Ramos (cell line): ENCODE results near the gene CLNS1A.
"Not testable (repeated sequence)": the region's sequence is repeated elsewhere in the genome, so short reads cannot be mapped to it uniquely, and the experiment has no call there.

Source experiments
- in situ Hi-C: fragments of 300-500 bp; cut with MboI; formaldehyde crosslinking; loops from one replicate; pipeline ENCODE4 v1.14.3; 2022; ENCODE audit warnings: low sequenced_read_pairs; ENCODE audit not compliant: unreplicated experiment

The CLNS1A gene, protein sequence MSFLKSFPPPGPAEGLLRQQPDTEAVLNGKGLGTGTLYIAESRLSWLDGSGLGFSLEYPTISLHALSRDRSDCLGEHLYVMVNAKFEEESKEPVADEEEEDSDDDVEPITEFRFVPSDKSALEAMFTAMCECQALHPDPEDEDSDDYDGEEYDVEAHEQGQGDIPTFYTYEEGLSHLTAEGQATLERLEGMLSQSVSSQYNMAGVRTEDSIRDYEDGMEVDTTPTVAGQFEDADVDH

GRCh38 chr11:77637345-77638165, at the start of gene CLNS1A:
TSS of gene CLNS1A (minus strand) at chr11:77637794. CDS start at chr11:77637714, 80 bp downstream.
- in situ Hi-C loops, result no loop called here

DNA sequence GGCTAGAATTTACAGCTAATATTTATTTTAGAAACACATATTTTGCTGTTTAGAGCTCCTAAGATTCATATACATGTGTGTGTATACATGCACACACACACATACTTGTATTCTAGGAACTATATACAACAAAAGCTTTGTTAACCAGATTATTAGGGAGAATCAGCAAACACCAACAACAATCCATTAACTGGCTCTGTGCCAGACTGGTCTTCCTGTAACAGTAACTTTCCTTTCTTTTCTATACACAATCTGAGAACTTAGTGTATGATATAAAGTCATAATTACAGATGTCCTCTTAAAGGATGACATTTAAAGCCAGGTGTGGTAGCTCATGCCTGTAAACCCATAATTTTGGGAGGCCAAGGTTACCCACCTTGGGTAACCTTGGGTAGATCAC, 49.5 kb upstream of the CLNS1A start:
- in situ Hi-C loops, result no loop called here

DNA sequence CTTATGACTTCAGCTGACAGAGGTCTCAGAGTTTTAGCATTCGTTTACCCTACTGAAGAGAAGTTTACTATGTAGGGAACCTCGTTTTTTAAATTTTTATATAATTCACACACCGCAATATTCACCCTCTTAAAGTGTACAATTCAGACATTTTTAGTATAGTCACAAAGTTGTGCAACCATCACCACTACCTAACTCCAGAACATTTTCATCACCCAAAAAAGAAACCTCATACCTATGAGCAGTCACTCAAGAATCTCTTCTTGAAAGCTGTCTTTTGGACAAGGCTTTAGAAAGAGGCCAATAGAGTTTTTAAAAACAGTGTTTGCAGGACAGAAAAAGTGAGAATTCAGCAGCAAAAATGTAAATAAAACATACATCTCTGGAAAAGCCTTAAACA, 39.5 kb upstream of the CLNS1A start:
- in situ Hi-C loops, result no loop called here

DNA sequence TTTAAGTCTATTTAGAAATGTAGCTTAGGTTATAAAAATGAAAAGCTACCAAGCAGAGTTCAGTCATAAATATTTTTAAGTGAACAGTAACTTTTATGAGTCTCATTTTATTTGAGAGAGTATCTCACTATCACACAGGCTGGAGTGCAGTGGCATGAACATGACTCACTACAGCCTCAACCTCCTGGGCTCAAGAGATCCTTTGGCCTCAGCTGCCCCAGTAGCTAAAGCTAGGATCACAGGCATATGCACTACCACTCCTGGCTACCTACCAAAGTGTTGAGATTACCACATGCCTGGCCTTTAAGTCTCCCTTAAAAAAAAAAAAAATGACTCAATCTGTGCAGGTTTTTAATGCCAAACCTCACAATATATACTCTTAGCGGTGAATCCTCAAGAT, 34.7 kb upstream of the CLNS1A start:
- in situ Hi-C loops, result no loop called here

- in situ Hi-C loops, result no loop called here
Observed at GRCh38 chr11:77669848-77670511, 32.4 kb upstream of the CLNS1A start.

GRCh38 chr11:77668760-77669159, 31.2 kb upstream of the CLNS1A start:
- in situ Hi-C loops, result no loop called here

DNA sequence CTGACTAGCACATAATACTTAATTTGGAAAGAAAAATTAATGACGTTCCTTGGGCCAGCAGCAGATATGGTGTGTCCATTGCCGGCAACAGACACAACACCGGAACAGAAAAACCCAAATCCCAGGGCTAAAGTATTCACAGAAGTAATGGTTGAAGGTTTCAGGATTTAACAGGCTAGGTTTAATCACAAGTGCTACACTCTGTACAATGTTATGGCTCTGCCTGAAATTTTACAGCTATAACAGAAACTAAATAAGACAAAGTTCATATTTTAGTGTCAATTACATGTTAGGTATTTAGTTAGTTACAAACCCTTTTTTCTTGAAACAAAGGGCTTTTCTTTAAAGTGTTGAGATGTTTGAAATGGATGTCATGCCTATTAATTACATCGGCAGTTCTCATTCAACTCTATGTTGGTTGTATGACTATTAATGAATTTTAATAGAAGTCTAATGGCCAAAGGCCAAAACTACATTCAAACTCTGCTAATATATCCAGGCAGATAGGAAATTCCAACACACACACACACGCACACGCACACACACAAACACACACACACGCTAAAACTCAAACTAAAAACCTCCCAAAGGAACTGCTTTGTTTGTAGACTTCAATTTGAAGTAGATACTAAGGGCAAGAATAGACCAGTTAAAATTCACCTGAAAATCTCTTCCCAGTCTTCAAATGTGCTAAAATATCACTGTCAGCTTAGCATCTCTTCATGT, 27.8 kb upstream of the CLNS1A start:
- in situ Hi-C loops, result no loop called here

GRCh38 chr11:77661670-77662069, 24.1 kb upstream of the CLNS1A start:
- in situ Hi-C loops, result no loop called here

DNA sequence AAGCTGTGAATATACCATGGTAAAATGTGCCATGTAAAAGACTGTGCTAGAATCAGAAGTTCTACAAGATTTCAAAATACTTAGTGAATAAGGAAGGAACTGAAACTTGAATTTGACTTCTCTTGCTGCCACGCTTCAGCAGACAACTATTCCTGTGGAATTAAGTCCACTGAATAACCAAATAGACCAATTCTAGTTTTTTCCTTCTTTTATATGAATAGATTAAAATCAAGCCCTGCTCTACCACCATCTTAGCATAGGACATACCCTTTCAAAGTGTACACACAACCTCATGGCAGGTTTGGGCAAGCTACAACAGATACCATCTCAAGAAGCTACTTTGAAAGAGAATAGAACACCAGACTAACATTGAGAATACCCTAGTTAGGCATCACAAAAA, 23.4 kb upstream of the CLNS1A start:
- in situ Hi-C loops, result no loop called here

- in situ Hi-C loops, result no loop called here
Observed at GRCh38 chr11:77658213-77659013, 20.8 kb upstream of the CLNS1A start.

DNA sequence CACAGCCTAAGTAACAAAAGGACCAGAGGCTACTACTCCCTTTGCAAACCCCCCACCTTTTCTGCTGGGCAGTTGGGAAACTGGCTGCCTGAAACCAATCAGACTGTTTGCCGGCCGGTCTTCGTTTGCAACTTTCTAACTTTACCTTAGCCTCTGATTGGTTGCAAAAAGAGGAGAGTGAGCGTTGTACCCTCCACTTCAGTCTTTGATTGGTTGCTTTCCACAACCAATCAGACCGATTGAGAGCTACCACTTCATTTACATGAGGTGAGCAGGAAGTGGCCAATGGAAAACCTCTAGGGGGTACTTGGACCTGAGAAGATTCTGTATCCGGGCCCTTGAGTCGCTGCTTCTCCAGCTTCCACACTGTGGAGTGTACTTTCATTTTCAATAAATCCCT, 18.8 kb upstream of the CLNS1A start:
- in situ Hi-C loops, result no loop called here

DNA sequence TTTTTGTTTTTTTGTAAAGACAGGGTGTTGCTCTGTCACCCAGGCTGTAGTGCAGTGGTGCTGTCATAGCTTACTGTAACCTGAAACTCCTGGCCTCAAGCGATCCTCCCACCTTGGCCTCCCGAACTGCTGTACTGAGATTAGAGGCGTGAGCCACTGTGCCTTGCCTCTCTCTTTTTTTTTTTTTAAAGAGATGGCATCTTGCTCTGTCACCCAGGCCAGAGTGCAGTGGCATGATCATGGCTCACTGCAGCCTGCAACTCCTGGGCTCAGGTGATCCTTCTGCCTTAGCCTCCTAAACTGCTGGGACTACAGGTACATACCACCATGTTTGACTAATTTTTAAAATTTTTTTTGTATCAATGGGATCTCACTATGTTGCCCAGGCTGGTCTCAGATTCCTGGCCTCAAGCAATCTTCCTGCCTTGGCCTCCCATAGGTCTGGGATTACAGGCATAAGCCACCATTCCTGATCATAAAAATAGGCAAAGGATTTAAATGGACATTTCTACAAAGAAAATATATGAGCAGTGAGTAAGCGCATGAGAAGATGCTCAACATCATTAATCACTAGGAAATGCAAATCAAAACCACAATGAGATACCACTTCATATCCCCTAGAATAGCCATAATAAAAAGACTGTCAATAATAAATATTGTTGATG, 17.3 kb upstream of the CLNS1A start:
- in situ Hi-C loops, result no loop called here

- in situ Hi-C loops, result no loop called here
Observed at GRCh38 chr11:77650123-77650522, 12.5 kb upstream of the CLNS1A start.

GRCh38 chr11:77647654-77648305, 10.2 kb upstream of the CLNS1A start:
- in situ Hi-C loops, result no loop called here

DNA sequence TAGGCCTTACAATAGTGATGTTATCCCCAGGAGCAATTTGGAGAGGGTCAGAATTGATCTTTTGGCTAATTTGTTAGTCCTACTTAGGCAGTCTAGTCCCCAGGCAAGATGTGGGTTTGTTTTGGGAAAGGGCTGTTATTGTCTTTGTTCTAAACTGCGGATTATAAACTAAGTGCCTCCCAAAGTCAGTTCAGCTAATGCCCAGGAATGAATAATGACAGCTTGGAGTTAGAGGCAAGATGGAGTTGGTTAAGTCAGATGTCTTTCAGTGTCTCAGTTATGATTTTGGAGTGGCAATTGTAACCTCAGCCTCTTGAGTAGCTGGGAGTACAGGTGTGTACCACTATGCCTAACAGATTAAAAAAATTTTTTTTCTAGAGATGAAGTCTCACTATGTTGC, 7.3 kb upstream of the CLNS1A start:
- in situ Hi-C loops, result no loop called here

DNA sequence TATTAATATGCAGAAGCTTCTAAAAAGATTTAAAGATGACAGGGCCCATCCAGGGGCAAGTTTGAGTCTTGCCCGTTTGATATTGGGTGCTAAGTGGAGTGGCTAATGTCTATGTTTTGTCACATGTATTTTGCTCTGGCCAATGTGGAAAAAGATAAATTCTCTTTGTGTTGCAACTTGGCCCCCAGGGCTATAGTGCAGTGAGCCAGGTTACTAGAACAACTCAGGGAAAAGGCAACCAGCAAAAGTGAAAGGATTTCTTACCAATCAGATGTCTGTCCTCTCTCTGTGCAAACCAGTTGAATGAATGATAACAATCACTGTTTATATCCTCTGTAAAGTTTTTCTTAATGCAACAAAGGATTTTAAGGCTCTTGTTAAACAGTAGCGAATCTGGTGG, 4.6 kb upstream of the CLNS1A start:
- in situ Hi-C loops, result no loop called here

GRCh38 chr11:77636731-77637344, 756 bp downstream of the CLNS1A start:
- in situ Hi-C loops, result no loop called here

DNA sequence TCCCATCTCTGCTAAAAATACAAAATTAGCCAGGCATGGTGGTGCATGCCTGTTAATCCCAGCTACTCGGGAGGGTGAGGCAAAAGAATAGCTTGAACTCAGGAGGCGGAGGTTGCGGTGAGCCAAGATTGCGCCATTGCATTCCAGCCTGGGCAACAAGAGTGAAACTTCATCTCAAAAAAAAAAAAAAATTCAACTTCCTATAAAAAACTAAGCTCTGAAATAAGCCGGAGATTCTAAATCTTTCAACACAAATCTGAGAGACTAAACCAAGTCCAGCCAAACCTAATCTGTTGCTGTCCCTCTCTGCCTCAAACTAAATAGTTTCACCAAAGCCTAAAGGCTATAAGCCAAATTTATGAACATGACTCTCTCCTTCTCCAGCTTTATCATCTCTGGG, 3.7 kb downstream of the CLNS1A start:
- in situ Hi-C loops, result not testable (repeated sequence)
